ENCODE measurements around the gene MAGOHB. TPM values are rescaled to one million over a fixed set of nuclear protein-coding genes. Genes with fewer than 3 reads are reported as not detected.
"Not testable (repeated sequence)": the region's sequence is repeated elsewhere in the genome, so short reads cannot be mapped to it uniquely, and the experiment has no call there.

Gene MAGOHB
- total RNA-seq, result 54.7 and 56.4 TPM in 2 replicates

DNA sequence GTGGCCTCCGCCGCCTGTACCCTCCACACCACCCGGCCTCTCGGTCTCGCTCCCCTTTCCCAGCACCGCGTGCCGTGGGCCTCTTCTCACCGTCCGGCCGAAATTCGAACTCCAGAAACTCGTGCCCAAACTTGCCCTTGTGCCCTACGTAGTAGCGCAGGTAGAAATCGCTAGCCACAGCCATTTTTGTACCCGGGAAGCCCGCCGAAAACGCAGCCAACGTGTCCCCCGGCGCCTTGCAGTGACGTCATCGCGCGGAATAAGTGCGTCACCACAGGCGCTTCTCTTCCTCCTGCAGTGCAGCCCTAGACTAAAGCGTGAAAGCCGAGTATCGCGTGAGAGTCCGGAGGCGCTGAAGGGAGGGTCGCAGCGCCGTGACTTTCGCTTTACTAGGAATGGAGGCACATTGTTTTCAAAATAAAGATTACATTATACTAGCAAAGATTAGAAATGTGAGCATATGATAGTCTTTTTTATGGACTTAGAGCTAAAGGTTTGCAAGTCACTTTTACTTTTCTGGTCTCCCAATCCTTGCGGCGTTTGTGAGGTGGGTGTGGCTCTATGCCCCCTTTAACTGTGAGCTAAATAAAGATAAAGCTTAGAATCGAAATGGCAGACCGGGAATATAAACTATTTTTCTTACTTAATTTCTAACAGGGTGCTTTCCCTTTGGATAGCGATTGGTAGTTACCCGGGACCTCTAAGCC, at the start of gene MAGOHB:
TSS of gene MAGOHB (minus strand) at position 261 of the 707 bp plus-strand sequence. CDS start at position 184, 77 bp downstream.
- intact Hi-C loops (cut with micrococcal nuclease), result loop anchor here (1.0 to 5.0 kb wide), 9 partner anchors 61 to 1037 kb away; partner anchors contain the start of genes CLEC2B, GABARAPL1, SMIM10L1 and STYK1

GRCh38 chr12:10661338-10661737, 47.9 kb upstream of the MAGOHB start:
- intact Hi-C loops (cut with micrococcal nuclease), result no loop called here

GRCh38 chr12:10654003-10654402, 40.6 kb upstream of the MAGOHB start:
- intact Hi-C loops (cut with micrococcal nuclease), result no loop called here

GRCh38 chr12:10652192-10652591, 38.8 kb upstream of the MAGOHB start:
- intact Hi-C loops (cut with micrococcal nuclease), result no loop called here

DNA sequence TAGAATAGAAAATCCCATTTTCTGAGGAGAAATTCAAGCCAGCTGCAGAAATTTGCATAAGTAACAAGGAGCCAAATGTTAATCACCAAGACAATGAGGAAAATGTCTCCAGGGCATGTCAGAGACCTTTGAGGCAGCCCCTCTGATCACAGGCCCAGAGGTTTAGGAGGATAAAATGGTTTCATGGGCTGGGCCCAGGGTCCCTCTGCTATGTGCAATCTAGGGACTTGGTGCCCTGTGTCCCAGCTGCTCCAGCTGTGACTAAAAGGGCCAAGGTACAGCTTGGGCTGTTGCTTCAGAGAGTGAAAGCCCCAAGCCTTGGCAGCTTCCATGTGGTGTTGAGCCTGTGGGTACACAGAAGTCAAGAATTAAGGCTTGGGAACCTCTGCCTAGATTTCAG, 33.2 kb upstream of the MAGOHB start:
- intact Hi-C loops (cut with micrococcal nuclease), result not testable (repeated sequence)

GRCh38 chr12:10645910-10646309, 32.5 kb upstream of the MAGOHB start:
- intact Hi-C loops (cut with micrococcal nuclease), result no loop called here

GRCh38 chr12:10641735-10642500, 28.5 kb upstream of the MAGOHB start:
- intact Hi-C loops (cut with micrococcal nuclease), result no loop called here

GRCh38 chr12:10638728-10639127, 25.3 kb upstream of the MAGOHB start:
- intact Hi-C loops (cut with micrococcal nuclease), result no loop called here

DNA sequence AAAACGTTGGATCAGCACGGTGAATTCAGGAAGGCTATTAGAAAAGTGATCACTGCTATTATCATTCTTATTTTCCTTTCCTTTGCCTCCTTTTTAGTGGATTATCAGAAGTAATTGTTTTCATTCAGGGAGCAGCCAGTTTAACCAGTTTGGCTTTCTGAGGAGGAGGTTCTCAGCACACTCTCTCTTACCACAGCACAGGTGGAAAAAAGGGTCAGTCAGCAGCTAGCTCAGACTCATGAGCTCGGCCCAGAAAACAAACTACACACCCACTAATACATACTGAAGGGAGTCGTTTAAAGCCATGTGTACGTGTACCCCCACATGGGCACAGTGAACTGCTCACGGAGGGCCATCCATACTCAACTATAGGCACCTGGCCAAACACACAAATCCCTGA, 23.2 kb upstream of the MAGOHB start:
- intact Hi-C loops (cut with micrococcal nuclease), result no loop called here

DNA sequence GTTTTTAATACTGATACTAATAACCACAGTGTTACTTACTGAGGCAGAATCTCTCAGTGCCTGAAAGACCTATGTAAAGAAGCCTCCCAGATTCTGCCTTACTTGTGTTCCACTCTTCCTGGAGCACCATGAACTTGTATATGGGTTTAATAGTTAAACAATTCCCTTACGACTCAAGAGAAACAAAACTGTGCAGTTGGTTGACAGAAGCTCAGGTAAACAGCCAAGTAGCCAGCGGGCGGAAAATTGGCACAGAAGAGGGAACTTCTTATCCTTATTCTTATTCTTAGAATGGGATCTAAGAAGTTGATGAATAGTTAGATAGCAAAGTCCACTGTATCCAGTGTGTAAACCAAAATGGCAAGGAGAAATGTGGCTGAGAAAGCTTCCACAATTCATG, 22.7 kb upstream of the MAGOHB start:
- intact Hi-C loops (cut with micrococcal nuclease), result no loop called here

DNA sequence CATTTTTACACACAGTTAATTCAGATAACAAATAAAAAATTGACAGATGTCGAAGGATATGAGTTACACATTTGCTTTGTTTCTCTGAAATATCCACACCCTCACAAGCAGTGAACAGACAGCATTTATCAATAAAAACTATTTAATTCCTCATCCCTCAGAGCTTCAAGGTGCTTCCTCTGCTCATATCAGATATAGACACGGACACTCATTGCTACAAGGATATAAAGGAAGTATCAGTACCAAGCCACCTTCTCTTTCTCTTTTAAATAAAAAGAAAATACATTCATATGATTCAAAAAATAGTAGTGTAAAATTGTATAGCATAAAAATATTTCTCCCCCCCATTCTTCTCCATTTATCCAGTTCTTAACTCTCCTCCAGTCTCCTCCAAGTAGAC, 21.9 kb upstream of the MAGOHB start:
- intact Hi-C loops (cut with micrococcal nuclease), result no loop called here

- intact Hi-C loops (cut with micrococcal nuclease), result no loop called here
Measured at GRCh38 chr12:10634427-10634826, 21.0 kb upstream of the MAGOHB start.

- intact Hi-C loops (cut with micrococcal nuclease), result no loop called here
Measured at GRCh38 chr12:10633541-10633940, 20.1 kb upstream of the MAGOHB start.

DNA sequence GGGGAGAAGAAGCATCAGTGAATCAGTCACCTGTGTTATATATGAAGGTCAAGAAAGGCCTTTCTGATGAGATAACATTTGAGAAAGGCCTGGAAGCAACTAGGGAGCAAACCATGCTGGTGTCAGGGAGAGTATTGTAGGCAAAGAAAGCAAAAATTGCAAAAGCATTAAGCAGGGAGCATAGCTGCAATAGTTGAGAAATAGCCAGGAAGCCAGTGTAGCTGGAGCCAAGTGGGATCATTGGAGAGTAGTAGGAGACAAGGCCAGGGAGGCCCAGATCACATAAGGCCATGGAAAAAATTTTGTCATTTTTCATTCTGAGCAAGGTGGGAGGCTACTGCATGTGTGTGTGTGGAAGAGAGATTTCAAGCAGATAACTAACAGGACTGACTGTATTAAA, 18.8 kb upstream of the MAGOHB start:
- intact Hi-C loops (cut with micrococcal nuclease), result no loop called here

DNA sequence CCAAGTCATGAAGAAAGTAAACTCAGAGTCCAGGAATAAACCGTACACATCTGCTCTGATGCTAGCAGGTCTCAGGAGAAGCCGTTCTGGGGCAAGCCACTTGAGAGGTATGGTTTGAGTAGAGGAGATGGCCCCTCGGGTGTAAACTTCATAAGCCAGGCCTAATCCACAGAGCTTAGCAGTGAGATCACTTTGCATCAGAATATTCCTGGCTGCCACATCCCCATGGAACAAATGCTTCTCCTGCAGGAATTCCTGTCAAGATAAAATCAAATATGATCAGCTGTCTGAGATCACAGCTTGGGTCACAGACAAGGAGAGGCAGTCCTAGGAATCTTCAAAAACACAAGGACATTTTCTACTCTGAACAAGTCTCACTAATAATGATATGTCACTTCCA, 11.2 kb upstream of the MAGOHB start:
- intact Hi-C loops (cut with micrococcal nuclease), result no loop called here

DNA sequence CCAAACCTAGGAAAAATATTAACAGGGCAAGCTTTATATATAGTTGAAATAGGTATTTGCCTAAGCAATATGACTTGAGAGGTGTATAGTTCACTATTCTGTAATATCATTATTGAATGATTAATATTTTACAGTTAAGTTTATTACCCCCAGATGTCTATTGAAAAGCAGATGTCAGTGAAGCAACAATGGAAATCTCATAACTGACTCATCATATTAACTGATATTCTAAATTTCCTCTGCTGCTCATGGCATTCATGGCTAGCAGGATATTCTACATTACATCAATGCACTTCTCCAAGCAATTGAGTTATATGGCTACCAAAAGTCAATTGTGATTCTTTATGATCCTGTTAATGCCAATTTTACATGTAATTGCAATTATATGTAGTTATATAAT, 9.7 kb upstream of the MAGOHB start:
- intact Hi-C loops (cut with micrococcal nuclease), result no loop called here

- intact Hi-C loops (cut with micrococcal nuclease), result no loop called here
Measured at GRCh38 chr12:10621278-10621677, 7.9 kb upstream of the MAGOHB start.

DNA sequence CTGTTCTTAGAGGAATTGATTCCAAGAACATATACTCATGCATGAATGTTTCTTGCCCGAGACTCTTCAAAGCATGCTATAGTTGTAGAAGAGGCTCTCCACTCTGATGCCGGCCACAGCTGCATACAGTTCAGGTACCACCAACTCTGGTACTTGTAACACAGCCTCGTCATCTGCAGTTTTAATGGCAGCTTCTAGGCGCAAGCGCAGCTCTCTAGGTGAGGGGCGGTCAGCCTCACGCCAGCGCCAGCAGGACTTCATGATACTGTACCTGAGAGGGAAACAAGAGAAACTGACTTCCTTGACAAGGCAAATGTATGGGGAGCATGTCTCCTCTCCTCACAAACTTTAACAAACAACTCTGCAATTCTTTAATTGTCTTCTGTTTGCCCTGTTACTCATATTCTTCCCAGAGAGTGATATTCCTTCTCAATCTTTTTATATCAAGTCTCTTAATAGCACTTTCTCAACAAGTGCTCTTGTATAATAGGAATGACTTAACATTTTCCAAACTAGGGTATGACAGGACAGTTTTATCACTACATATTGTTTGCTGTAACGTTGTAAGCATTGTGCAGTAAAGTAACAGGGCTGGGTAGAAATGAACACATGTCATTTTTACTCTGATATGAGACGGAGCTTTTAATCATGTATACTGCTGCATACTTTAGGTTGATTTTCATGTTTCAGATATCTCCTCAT, 6.8 kb upstream of the MAGOHB start:
- intact Hi-C loops (cut with micrococcal nuclease), result no loop called here

GRCh38 chr12:10618338-10618987, 5.1 kb upstream of the MAGOHB start:
- intact Hi-C loops (cut with micrococcal nuclease), result no loop called here

- intact Hi-C loops (cut with micrococcal nuclease), result no loop called here
Measured at GRCh38 chr12:10617863-10618262, 4.5 kb upstream of the MAGOHB start.

GRCh38 chr12:10615532-10615931, 2.1 kb upstream of the MAGOHB start:
- intact Hi-C loops (cut with micrococcal nuclease), result no loop called here

DNA sequence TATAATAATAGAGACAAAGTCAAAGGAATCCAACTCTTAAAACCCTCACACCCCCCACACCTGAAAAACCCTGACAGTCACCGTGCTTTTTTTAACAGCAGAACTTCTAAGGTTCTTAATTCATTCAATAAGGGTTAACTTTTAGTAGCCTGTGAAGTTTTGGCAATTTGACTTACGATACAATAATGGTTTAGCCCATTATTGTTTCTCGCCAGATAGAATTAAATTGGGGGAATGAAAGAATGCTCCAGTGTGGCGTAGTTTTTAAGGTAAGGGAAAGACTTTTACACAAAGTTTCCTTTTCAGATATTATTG, 604 bp upstream of the MAGOHB start:
- intact Hi-C loops (cut with micrococcal nuclease), result loop anchor here (5.0 kb wide), 4 partner anchors 138 to 873 kb away; partner anchors contain the start of gene CLEC2B
